Panc1 (cell line): Measurements from ENCODE around the gene C2CD2. TPM values are rescaled to one million over a fixed set of nuclear protein-coding genes. Genes with fewer than 3 reads are reported as not detected.

Experiments used
- ATAC-seq: fragments of 200-7000 bp; cut with Tn5 transposase; 2 replicates; pipeline ENCODE4 v1.9.1; 2020; ENCODE audit warnings: mild to moderate bottlenecking, moderate library complexity
- BruUV-seq: library from RNA; stranded (reverse); fragments of 400-500 nt; replicated peaks from 2 replicates; lab custom pipeline; 2021; lab: Mats Ljungman, UMichigan
- CTCF ChIA-PET: fragments of 300-600 bp; sonication (Branson Sonifier 250); formaldehyde crosslinking; loops from one replicate; lab custom pipeline; 2022; ENCODE audit warnings: antibody characterized with exemption; lab: Charles Lee
- POLR2A ChIA-PET: fragments of 300-600 bp; sonication (Branson Sonifier 250); formaldehyde crosslinking; loops from one replicate; lab custom pipeline; 2022; ENCODE audit warnings: antibody characterized with exemption; lab: Charles Lee
- DNase-seq: peaks from one replicate; pipeline ENCODE4 v3.0.0-alpha.2; 2010; ENCODE audit warnings: low read depth, low spot score
- H3K27ac ChIP-seq: 2 replicates; pipeline ENCODE4 v1.5.1; 2011; ENCODE audit warnings: mild to moderate bottlenecking, low read length, inconsistent platforms
- H3K27me3 ChIP-seq: fragments of 200-500 bp; sonication (Bioruptor generic); 2 replicates; pipeline ENCODE4 v1.6.0; 2014; ENCODE audit warnings: low read length, inconsistent platforms; ENCODE audit not compliant: control insufficient read depth, insufficient read depth
- H3K36me3 ChIP-seq: fragments of 200-500 bp; sonication (Bioruptor generic); 2 replicates; pipeline ENCODE4 v1.5.1; 2014; ENCODE audit warnings: inconsistent platforms, mild to moderate bottlenecking, low read length, moderate library complexity; ENCODE audit not compliant: control insufficient read depth, insufficient read depth
- H3K4me1 ChIP-seq: 2 replicates; pipeline ENCODE4 v1.5.1; 2011; ENCODE audit warnings: inconsistent platforms, mild to moderate bottlenecking, low read length, moderate library complexity; ENCODE audit not compliant: control insufficient read depth, insufficient read depth
- H3K4me3 ChIP-seq, 2 experiments: 2 replicates each; pipeline ENCODE4 v1.5.1; 2011 to 2012; ENCODE audit warnings: low read depth in 2 of 2, low read length in 2 of 2, mild to moderate bottlenecking in 2 of 2, inconsistent platforms in 1 of 2, moderate library complexity in 1 of 2
- H3K9me3 ChIP-seq: fragments of 200-500 bp; sonication (Bioruptor generic); 2 replicates; pipeline ENCODE4 v1.5.1; 2014; ENCODE audit warnings: low read depth, mild to moderate bottlenecking, inconsistent platforms, low read length, moderate library complexity; ENCODE audit not compliant: control insufficient read depth, insufficient read depth
- POLR2AphosphoS5 ChIP-seq: IDR thresholded peaks from 2 replicates; pipeline ENCODE4 v1.6.1; 2012; ENCODE audit warnings: mild to moderate bottlenecking, low read depth, low read length, moderate library complexity
- SIN3A ChIP-seq: IDR thresholded peaks from 2 replicates; pipeline ENCODE4 v1.6.1; 2012; ENCODE audit warnings: low read depth, mild to moderate bottlenecking, low read length, moderate library complexity, borderline replicate concordance; ENCODE audit not compliant: insufficient read depth
- TCF7L2 ChIP-seq: IDR thresholded peaks from 2 replicates; pipeline ENCODE4 v1.6.1; 2011; ENCODE audit warnings: mild to moderate bottlenecking, low read depth, low read length, inconsistent platforms
- in situ Hi-C: cut with HindIII; loops from 2 replicates; pipeline ENCODE4 v1.10.0; 2016; ENCODE audit warnings: low sequenced_read_pairs, low pct_unique_long_range_greater_than_20kb
- intact Hi-C: fragments of 100-400 bp; cut with micrococcal nuclease; formaldehyde crosslinking; loops from one replicate; pipeline ENCODE4 v1.10.0; 2022; ENCODE audit not compliant: unreplicated experiment
- total RNA-seq: library from RNA; stranded (reverse); gene quantifications from one replicate; pipeline ENCODE4 v1.2.1, GENCODE V29; 2021; ENCODE audit not compliant: unreplicated experiment
- TF ChIP-seq, protein P1 (sequence below), 2 experiments: IDR thresholded peaks; 2 replicates each; pipeline ENCODE4 v1.6.1; 2011 to 2012; ENCODE audit warnings: low read depth in 2 of 2, control low read depth in 1 of 2, low read length in 1 of 2, mild to moderate bottlenecking in 1 of 2, moderate library complexity in 1 of 2; ENCODE audit not compliant: insufficient read depth in 1 of 2
- TF ChIP-seq, protein P2 (sequence below): fragments of 450-650 bp; IDR thresholded peaks from 2 replicates; pipeline ENCODE4 v1.5.1; 2017; ENCODE audit warnings: mild to moderate bottlenecking

The C2CD2 gene
- total RNA-seq, 1 experiment from 2014 or later: 14.0 TPM

DNA sequence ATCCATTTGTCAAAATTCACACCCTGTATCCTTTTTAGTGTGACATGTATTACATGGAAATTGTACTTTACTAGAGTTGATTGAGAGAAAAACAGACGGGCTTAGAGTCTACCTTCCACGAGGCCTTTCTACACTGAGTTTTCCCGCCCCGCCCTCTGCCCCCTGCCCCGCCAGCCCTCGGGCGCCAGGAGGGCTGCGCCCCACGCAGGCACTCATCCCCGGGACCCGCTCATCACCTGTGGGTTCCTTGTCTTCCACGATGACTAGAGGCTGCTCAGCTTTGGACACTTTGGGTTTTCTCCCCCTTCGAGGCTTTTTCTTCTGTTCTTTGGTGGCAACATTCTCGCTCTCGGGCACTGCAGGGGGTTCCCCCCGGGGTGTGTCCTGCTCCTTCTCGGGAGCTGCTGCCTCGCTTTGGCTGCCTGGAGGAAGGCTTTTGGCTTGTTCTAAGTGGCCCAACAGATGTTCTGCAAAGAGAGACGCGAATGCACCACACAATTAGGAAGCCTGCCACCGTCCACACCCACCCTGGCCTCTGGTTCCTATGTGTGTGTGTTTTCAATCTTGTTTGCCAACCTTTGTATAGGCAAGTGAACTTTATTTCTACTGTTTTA lies 114.3 kb downstream of the C2CD2 start:
- ATAC-seq (no peak), DNase-seq (no peak)
- intact Hi-C loops: no loop called here
- ChIA-PET CTCF (interaction anchor here (0.7 kb wide), 1 partner anchor 26 kb away, joined by 3 read pairs; no protein-coding TSS in a partner anchor), POLR2A (no interaction called here)
- no peaks in the 10 kb centered on the region for H3K4me1 ChIP-seq
- BruUV-seq: no TSS peak
- TF ChIP-seq POLR2AphosphoS5 (no peak), TCF7L2 (no peak), SIN3A (no peak)
- TF ChIP-seq, protein P1, sequence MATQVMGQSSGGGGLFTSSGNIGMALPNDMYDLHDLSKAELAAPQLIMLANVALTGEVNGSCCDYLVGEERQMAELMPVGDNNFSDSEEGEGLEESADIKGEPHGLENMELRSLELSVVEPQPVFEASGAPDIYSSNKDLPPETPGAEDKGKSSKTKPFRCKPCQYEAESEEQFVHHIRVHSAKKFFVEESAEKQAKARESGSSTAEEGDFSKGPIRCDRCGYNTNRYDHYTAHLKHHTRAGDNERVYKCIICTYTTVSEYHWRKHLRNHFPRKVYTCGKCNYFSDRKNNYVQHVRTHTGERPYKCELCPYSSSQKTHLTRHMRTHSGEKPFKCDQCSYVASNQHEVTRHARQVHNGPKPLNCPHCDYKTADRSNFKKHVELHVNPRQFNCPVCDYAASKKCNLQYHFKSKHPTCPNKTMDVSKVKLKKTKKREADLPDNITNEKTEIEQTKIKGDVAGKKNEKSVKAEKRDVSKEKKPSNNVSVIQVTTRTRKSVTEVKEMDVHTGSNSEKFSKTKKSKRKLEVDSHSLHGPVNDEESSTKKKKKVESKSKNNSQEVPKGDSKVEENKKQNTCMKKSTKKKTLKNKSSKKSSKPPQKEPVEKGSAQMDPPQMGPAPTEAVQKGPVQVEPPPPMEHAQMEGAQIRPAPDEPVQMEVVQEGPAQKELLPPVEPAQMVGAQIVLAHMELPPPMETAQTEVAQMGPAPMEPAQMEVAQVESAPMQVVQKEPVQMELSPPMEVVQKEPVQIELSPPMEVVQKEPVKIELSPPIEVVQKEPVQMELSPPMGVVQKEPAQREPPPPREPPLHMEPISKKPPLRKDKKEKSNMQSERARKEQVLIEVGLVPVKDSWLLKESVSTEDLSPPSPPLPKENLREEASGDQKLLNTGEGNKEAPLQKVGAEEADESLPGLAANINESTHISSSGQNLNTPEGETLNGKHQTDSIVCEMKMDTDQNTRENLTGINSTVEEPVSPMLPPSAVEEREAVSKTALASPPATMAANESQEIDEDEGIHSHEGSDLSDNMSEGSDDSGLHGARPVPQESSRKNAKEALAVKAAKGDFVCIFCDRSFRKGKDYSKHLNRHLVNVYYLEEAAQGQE (IDR thresholded peaks at IDR 0.05; ENCODE audit: insufficient read depth in 1 of 2, low read depth in 2 of 2, low read length in 1 of 2): no peak
- TF ChIP-seq, protein P2, sequence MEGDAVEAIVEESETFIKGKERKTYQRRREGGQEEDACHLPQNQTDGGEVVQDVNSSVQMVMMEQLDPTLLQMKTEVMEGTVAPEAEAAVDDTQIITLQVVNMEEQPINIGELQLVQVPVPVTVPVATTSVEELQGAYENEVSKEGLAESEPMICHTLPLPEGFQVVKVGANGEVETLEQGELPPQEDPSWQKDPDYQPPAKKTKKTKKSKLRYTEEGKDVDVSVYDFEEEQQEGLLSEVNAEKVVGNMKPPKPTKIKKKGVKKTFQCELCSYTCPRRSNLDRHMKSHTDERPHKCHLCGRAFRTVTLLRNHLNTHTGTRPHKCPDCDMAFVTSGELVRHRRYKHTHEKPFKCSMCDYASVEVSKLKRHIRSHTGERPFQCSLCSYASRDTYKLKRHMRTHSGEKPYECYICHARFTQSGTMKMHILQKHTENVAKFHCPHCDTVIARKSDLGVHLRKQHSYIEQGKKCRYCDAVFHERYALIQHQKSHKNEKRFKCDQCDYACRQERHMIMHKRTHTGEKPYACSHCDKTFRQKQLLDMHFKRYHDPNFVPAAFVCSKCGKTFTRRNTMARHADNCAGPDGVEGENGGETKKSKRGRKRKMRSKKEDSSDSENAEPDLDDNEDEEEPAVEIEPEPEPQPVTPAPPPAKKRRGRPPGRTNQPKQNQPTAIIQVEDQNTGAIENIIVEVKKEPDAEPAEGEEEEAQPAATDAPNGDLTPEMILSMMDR: no peak
- peaks cover 7% of the 10 kb centered on the region; the same call in 1 of the 2 replicates for H3K9me3 ChIP-seq
- in situ Hi-C loops: no loop called here
- no peak overlapping the region for H3K4me3 ChIP-seq
- no peaks in the 10 kb centered on the region; the same call in 1 of the 2 replicates for H3K36me3 ChIP-seq
- H3K27ac ChIP-seq: no peak overlapping the region
- no peaks in the 10 kb centered on the region for H3K27me3 ChIP-seq

DNA sequence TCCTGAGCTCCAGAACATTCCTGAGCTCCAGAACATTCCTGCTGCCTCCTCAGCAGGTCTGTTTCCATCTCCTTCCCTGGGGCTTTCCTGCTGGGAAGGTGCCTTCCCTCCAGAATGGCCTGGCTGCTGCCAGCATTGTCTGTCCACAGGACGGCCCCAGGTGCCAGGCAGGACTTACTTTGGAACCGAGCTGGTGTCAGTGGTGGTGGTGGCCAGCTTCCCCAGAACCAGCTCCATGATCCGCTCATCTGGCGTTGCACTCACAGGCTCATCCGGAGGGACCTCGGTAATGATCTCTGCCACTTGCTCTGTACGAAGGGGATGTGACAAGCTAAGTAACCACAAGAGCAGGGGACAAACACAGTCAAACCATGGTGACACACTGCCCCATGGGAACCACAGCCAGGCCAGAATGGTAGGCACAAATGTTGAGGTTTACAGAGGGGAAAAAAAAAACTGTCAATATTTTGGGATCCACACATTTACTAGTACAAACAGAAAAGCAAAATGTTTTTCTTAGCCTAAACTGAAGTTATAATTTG lies 116.0 kb downstream of the C2CD2 start:
- in situ Hi-C loops (no loop called here), intact Hi-C loops (no loop called here)
- no peaks in the 10 kb centered on the region for H3K4me1 ChIP-seq
- TF ChIP-seq, protein P1 (IDR thresholded peaks at IDR 0.05; ENCODE audit: insufficient read depth in 1 of 2, low read depth in 2 of 2, low read length in 1 of 2): no peak
- TF ChIP-seq, protein P2: no peak
- no peak for TF ChIP-seq POLR2AphosphoS5
- no peak for TF ChIP-seq TCF7L2
- no peak for TF ChIP-seq SIN3A
- no peaks in the 10 kb centered on the region for H3K27me3 ChIP-seq
- no peak overlapping the region for H3K4me3 ChIP-seq
- no peaks in the 10 kb centered on the region; the same call in 1 of the 2 replicates for H3K36me3 ChIP-seq
- CTCF ChIA-PET: no interaction called here
- peaks cover 7% of the 10 kb centered on the region; the same call in 1 of the 2 replicates for H3K9me3 ChIP-seq
- no peak for DNase-seq
- no peak for ATAC-seq
- BruUV-seq: no TSS peak
- POLR2A ChIA-PET: no interaction called here
- no peak overlapping the region for H3K27ac ChIP-seq
